ENCODE data around the gene NEK7. TPM values are rescaled to one million over a fixed set of nuclear protein-coding genes. Genes with fewer than 3 reads are reported as not detected.

Gene NEK7
- total RNA-seq, 1 donor from 2014 or later = 98.1 TPM

GRCh38 chr1:198267056-198267455 is 110.3 kb downstream of the NEK7 start:
- ATAC-seq = no peak
- no peak overlapping the region for H3K27ac ChIP-seq
- DNase-seq = no peak
- intact Hi-C loops (cut with DNase I) = no loop called here
- peaks cover 16% of the 10 kb centered on the region for H3K4me1 ChIP-seq
- no peak overlapping the region for H3K4me3 ChIP-seq
- H3K9me3 ChIP-seq = no peaks in the 10 kb centered on the region
- H3K36me3 ChIP-seq = no peaks in the 10 kb centered on the region
- no peak for TF ChIP-seq CTCF (IDR thresholded peaks at IDR 0.05)
- H3K27me3 ChIP-seq (ENCODE audit: low read depth) = no peaks in the 10 kb centered on the region

GRCh38 chr1:198267921-198268320 is 111.1 kb downstream of the NEK7 start:
- no peaks in the 10 kb centered on the region for H3K9me3 ChIP-seq
- DNase-seq = no peak
- no peak for TF ChIP-seq CTCF (IDR thresholded peaks at IDR 0.05)
- peaks cover 25% of the 10 kb centered on the region for H3K4me1 ChIP-seq
- intact Hi-C loops (cut with DNase I) = no loop called here
- H3K27me3 ChIP-seq (ENCODE audit: low read depth) = no peaks in the 10 kb centered on the region
- H3K4me3 ChIP-seq = no peak overlapping the region
- ATAC-seq = no peak
- no peak overlapping the region for H3K27ac ChIP-seq
- no peaks in the 10 kb centered on the region for H3K36me3 ChIP-seq

GRCh38 chr1:198268784-198269645 is 112.2 kb downstream of the NEK7 start:
- DNase-seq (no peak), ATAC-seq (peak in 1 of 2 donors; percentile 30)
- Histone ChIP-seq H3K36me3 (no peaks in the 10 kb centered on the region), H3K27ac (no peak overlapping the region), H3K27me3 (ENCODE audit: low read depth) (no peaks in the 10 kb centered on the region), H3K4me3 (no peak overlapping the region), H3K9me3 (no peaks in the 10 kb centered on the region), H3K4me1 (peaks cover 36% of the 10 kb centered on the region)
- TF ChIP-seq CTCF (IDR thresholded peaks at IDR 0.05) = no peak
- intact Hi-C loops (cut with DNase I) = no loop called here

GRCh38 chr1:198269646-198269940 is 112.8 kb downstream of the NEK7 start:
- H3K9me3 ChIP-seq = no peaks in the 10 kb centered on the region
- no peak overlapping the region for H3K27ac ChIP-seq
- no peaks in the 10 kb centered on the region for H3K27me3 ChIP-seq (ENCODE audit: low read depth)
- DNase-seq (no peak), ATAC-seq (no peak)
- H3K4me3 ChIP-seq = no peak overlapping the region
- H3K4me1 ChIP-seq = peaks cover 39% of the 10 kb centered on the region
- intact Hi-C loops (cut with DNase I) = no loop called here
- H3K36me3 ChIP-seq = no peaks in the 10 kb centered on the region
- TF ChIP-seq CTCF (IDR thresholded peaks at IDR 0.05) = no peak

- intact Hi-C loops (cut with DNase I) = no loop called here
- DNase-seq = no peak
- Histone ChIP-seq H3K27ac (no peak overlapping the region), H3K9me3 (no peaks in the 10 kb centered on the region), H3K4me3 (no peak overlapping the region), H3K4me1 (peaks cover 39% of the 10 kb centered on the region), H3K27me3 (ENCODE audit: low read depth) (no peaks in the 10 kb centered on the region), H3K36me3 (no peaks in the 10 kb centered on the region)
- ATAC-seq = no peak
- no peak for TF ChIP-seq CTCF (IDR thresholded peaks at IDR 0.05)
Observed at GRCh38 chr1:198270273-198270828, 113.6 kb downstream of the NEK7 start.

Measured in lower lobe of right lung (tissue), 2 donors.